ENCODE data around the gene ST8SIA5.
"Not testable (repeated sequence)": the region's sequence is repeated elsewhere in the genome, so short reads cannot be mapped to it uniquely, and the experiment has no call there.

ST8SIA5 gene, protein sequence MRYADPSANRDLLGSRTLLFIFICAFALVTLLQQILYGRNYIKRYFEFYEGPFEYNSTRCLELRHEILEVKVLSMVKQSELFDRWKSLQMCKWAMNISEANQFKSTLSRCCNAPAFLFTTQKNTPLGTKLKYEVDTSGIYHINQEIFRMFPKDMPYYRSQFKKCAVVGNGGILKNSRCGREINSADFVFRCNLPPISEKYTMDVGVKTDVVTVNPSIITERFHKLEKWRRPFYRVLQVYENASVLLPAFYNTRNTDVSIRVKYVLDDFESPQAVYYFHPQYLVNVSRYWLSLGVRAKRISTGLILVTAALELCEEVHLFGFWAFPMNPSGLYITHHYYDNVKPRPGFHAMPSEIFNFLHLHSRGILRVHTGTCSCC

GRCh38 chr18:46756559-46757201, at the start of gene ST8SIA5:
Gene ST8SIA5 (minus strand): TSS chr18:46757053. CDS start chr18:46756508, 545 bp downstream.
- DNase-seq, result peak; percentile 43

DNA sequence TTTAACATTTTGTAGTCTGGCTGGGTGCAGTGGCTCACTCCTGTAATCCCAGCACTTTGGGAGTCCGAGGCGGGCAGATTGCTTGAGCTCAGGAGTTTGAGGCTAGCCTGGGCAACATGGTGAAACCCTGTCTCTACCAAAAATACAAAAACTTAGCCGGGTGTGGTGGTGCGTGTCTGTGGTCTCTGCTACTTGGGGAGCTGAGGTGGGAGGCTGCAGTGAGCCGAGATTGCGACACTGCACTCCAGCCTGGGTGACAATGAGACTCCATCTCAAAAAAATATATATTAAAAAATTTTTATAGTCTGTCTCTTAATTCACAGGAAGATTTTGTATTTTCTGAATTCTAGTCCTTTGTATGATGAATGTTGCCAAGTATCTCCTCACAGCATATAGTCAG, 39.1 kb upstream of the ST8SIA5 start:
- not testable (repeated sequence) for DNase-seq

- DNase-seq, result no peak
Measured at GRCh38 chr18:46794607-46795006, 37.8 kb upstream of the ST8SIA5 start.

- no peak for DNase-seq
Measured at GRCh38 chr18:46793565-46793964, 36.7 kb upstream of the ST8SIA5 start.

DNA sequence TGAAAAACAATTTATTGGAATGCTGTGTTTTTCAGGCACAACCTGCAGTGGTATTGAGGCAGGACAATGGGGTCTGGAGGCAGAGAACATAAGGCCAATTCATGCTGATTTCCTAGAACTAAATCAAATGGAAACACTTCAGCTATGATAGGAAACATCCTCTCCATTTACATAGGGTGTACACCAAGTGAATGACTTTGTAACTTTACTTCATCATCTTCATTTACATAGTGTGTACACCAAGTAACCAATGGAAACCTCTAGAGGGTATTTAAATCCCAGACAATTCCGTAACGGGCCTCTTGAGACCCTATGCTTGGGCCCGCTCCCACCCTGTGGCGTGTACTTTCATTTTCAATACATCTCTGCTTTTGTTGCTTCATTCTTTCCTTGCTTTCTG, 32.2 kb upstream of the ST8SIA5 start:
- DNase-seq, result no peak

DNA sequence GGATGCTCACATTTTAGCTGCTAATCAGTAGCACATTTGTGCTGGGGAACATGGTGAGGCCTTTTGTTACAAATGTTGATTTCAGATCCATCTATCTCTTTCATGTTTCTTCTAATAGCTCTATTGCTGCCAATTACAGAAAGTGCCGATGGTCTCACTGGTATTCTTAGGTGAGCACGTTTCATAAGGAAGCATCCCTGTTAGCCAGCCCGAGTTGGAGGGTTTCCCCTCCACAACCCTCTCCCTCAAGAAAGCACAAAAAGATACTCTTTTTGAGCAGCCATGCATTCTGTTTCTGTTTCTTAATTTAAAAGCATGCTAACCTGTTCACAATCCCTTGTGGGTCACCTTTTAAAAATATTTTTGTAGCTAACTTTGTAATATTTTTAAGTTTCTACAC, 30.8 kb upstream of the ST8SIA5 start:
- no peak for DNase-seq

GRCh38 chr18:46772357-46772756, 15.5 kb upstream of the ST8SIA5 start:
- DNase-seq, result no peak

- no peak for DNase-seq
Measured at GRCh38 chr18:46771141-46771540, 14.3 kb upstream of the ST8SIA5 start.

DNA sequence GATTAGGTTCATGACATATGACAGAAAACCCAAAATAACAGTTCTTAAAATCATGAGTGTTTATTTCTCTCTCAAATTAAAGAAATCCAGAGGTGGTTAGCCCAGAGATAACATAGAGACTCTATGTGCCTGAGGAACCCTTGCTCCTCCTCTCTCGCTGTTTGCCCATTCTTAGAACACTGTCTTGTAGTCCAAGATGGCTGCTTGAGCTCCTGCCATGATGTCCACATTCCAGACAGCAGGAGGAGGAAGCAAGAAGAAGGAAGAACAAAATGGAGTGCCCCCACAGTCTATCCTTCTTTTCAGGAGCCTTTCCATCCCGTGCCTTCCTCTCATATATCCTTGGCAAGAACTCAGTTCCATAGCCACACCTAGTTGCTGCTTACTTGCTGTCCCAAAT, 13.9 kb upstream of the ST8SIA5 start:
- DNase-seq, result no peak

- DNase-seq, result no peak
Measured at GRCh38 chr18:46768166-46768921, 11.5 kb upstream of the ST8SIA5 start.

DNA sequence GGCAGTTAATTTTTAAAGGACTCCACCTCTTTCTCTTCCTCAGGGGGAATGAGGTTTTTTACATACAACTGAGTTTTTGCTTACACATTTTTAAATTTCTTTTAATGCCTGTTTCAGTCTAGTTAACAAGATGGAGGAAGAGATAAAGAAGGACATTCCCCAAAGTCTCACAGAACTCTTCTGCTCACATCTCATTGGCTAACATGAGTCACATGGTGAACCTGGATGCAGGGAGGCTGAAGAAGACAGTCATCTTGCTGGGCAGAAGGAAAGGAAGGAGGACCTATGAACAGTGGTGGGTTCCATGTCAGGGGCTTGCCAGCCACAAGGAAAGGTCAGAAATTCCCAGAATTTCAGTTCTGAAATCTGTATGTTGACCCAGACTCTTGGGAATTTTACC, 10.4 kb upstream of the ST8SIA5 start:
- DNase-seq, result no peak

GRCh38 chr18:46764586-46764985, 7.7 kb upstream of the ST8SIA5 start:
- DNase-seq, result no peak

- DNase-seq, result peak; percentile 59
Measured at GRCh38 chr18:46761059-46761769, 4.4 kb upstream of the ST8SIA5 start.

DNA sequence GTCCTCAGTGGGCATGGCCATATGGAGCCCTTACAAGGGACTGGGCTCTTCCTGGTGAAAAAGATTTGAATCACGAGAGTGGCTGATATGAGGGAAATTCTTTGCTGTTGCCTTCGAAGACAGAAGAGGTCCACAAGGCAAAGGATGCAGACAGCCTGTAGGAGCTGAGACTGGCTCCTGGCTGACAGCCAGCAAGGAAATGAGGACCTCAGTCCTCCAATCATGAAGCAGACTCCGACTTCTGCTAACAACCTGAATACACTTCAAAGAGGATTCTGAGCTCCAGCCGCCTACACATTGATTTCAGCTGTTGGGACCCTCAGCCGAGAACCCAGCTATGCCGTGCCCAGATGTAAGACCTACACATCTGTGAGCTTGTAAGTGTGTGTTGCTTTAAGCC, 3.0 kb upstream of the ST8SIA5 start:
- DNase-seq, result peak; percentile 23

DNA sequence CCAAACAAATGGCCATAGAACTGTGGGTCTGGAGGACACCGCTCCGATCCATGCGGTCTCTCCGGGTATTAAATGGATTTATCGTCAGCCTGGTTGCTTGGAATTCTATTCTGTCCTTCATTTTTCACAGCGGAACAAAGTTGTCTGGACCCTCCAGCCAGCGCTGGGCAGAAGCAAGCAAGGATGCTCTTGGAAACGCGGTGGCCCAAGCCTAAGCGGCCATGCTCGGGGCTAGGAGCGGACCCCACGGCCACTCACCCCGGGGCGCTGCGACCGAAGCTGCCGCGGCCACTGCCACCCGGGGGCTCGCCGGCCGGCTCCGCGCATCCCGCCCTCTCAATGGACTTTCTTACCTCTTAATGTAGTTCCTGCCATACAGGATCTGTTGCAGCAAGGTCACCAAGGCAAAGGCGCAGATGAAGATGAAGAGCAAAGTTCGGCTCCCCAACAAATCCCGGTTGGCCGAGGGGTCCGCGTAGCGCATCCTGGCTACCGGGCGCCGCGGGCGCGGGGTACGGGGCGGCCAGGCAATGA, 761 bp downstream of the ST8SIA5 start:
- no peak for DNase-seq

DNA sequence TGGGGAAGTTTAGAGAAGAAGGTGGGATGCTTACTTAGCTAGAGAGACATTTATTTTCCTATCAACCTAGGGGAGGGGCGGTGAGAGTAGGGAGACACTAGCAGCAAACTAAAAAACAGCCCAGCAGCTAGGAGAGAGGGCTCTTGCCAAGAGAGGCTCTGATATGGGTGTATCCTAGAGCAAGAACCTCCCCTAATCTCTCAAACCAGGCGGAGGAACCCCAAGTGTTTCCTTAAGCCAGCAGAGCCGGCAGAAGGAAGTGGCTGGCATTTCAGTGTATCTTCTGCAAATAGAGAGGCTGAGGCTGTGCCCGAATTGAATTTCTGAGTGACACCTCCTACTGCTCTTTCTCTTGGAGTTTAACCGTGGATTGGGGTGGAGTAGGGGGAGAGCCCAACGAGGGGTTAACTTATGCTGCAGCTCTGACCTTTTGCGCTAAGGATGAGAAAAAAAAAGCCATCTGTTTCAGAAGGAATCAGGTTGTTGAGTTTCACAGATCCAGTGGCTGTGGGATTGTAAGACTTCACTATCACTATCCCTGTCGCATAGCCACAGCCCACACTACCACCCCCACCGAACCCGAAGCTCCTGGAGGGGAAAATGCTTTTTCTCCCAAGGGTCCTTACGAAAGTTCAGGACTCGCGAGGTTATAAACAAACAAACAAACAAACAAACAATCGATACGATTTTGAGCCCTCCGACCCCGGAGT, 1.4 kb downstream of the ST8SIA5 start:
- no peak for DNase-seq

DNA sequence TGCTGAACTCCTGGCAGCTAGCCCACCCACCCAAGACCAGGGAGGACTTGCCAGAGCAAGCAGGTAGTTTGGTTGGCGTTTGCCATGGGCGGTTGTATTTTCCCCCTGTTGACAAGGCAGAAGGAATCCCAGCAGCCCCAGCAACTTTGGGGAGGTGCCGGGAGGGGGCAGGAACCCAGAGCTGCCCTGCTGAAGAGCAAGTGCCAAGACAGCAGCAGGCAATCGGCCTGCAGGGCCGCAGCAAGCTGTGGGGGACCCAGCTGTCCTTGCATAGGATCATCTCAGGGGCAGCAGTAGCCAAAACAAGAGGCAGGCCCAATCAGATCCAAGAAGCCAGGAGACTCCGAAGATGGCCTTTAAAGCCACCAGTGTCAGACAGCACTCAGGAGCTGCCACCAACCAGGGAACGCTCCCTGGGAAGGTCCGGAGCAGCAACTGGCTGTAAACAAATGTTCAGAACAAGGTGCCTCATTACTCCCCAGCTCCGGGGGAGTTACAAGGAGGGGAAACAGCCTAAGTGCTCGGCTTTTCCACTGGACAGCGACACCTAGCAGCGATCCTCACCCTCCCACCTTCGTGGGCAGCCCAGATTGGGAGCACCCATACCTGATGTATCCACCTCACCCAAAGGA, 2.1 kb downstream of the ST8SIA5 start:
- no peak for DNase-seq

DNA sequence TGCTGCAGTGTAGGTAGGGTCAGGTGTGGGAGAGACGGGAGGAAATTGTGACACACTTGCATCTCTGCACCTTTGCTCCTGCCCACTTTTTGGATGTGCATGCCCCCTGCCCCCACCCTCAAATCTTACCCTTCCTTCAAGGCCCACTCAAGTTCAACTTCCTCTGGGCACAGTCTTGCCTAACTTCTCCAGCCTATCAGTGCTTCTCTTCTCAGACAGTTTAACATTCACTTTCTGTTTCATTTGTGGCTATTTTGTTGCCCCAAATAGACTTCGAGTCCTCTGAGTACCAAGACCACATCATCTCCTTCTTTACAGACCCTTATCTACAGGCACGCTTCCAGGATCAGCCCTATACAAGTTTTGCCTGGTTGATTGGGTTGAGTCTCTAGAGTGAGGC, 2.7 kb downstream of the ST8SIA5 start:
- DNase-seq, result no peak

DNA sequence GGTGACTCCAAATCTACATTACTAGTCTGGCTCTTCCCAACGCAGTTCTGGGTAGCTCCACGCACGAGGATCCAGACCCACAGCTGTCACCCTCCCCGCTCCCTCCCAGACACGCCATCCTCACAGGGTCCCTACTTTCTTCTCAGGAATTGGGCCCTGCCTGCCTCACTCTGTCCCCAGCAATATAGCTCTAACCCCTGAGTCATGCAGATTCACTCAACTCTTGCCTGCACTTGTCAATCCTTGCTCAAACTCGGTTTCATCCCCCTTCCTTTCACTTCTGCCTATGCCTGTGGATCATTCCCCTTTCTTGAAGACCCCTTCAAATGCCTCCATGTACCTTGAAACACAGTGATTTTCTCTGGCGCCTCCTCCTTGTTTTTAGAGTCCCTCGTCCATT, 5.0 kb downstream of the ST8SIA5 start:
- no peak for DNase-seq

- DNase-seq, result no peak
Measured at GRCh38 chr18:46750626-46751025, 6.2 kb downstream of the ST8SIA5 start.

- no peak for DNase-seq
Measured at GRCh38 chr18:46748466-46748865, 8.4 kb downstream of the ST8SIA5 start.

DNA sequence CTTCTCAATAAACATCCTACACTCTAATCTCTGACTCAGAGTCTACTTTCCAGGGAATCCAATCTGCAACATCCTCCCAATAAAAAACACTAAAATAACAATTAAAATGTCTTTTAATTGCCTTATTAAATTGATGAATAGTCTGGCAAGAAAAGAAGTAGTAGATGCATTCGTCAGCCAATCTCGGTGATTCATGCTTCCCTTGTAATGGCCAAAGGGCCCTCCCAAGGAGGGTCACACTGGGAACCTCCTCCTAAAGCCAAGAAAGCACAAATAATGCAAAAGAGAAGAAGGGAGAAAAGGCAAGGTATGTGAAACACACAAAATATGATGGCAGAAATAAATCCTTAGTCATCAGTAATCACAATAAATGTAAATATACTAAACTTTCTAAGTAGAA, 16.8 kb downstream of the ST8SIA5 start:
- DNase-seq, result no peak
